Measurements from ENCODE around the gene SPEF2.

SPEF2 gene

GRCh38 chr5:35804201-35804653, 186.6 kb downstream of the SPEF2 start:
- no peak overlapping the region for H3K27ac ChIP-seq
- TF ChIP-seq ZFX (IDR thresholded peaks at IDR 0.05) = no peak
- no peak for TF ChIP-seq CTCF (conservative IDR thresholded peaks at IDR 0.05)

- TF ChIP-seq CTCF (conservative IDR thresholded peaks at IDR 0.05) (no peak), ZFX (IDR thresholded peaks at IDR 0.05) (no peak)
Measured at GRCh38 chr5:35804841-35805240, 187.2 kb downstream of the SPEF2 start.

GRCh38 chr5:35810601-35811000, 192.9 kb downstream of the SPEF2 start:
- H3K27ac ChIP-seq = no peak overlapping the region
- no peak for TF ChIP-seq ZFX (IDR thresholded peaks at IDR 0.05)
- no peak for TF ChIP-seq CTCF (conservative IDR thresholded peaks at IDR 0.05)

More at GRCh38 chr5:35804841-35805240, 187.2 kb downstream of the SPEF2 start:
- no peak overlapping the region for H3K27ac ChIP-seq

GRCh38 chr5:35811108-35811741, 193.6 kb downstream of the SPEF2 start:
- no peak for TF ChIP-seq CTCF (conservative IDR thresholded peaks at IDR 0.05)
- TF ChIP-seq ZFX (IDR thresholded peaks at IDR 0.05) = no peak
- no peak overlapping the region for H3K27ac ChIP-seq

GRCh38 chr5:35813521-35813920, 195.9 kb downstream of the SPEF2 start:
- TF ChIP-seq ZFX (IDR thresholded peaks at IDR 0.05) (no peak), CTCF (conservative IDR thresholded peaks at IDR 0.05) (no peak)
- H3K27ac ChIP-seq = no peak overlapping the region

GRCh38 chr5:35815089-35815936, 197.7 kb downstream of the SPEF2 start:
- TF ChIP-seq CTCF (conservative IDR thresholded peaks at IDR 0.05) (peak; percentile 80), ZFX (IDR thresholded peaks at IDR 0.05) (no peak)
- H3K27ac ChIP-seq = no peak overlapping the region

- H3K27ac ChIP-seq = no peak overlapping the region
- no peak for TF ChIP-seq ZFX (IDR thresholded peaks at IDR 0.05)
- TF ChIP-seq CTCF (conservative IDR thresholded peaks at IDR 0.05) = no peak
Measured at GRCh38 chr5:35816881-35817521, 199.3 kb downstream of the SPEF2 start.

Measured in C4-2B (cell line).